GM23338 (cell line): ENCODE measurements around the gene ANXA3. TPM values are rescaled to one million over a fixed set of nuclear protein-coding genes. Genes with fewer than 3 reads are reported as not detected.

ENCODE experiments used
- ATAC-seq: fragments of 200-7000 bp; cut with Tn5 transposase; 3 replicates; pipeline ENCODE4 v1.9.1; 2020
- DNase-seq: peaks from one replicate; pipeline ENCODE4 v3.0.0-alpha.2; 2015; ENCODE audit warnings: low spot score
- H2AFZ ChIP-seq: fragments of 200-600 bp; sonication (generic); 2 replicates; pipeline ENCODE4 v1.8.0; 2016; ENCODE audit warnings: antibody characterized with exemption, mild to moderate bottlenecking, moderate library complexity
- H3F3A ChIP-seq: fragments of 200-600 bp; sonication (generic); replicated peaks from 2 replicates; pipeline ENCODE4 v1.8.0; 2017; ENCODE audit warnings: antibody characterized with exemption, mixed run types, low read depth
- H3K27ac ChIP-seq: fragments of 200-600 bp; sonication (generic); 2 replicates; pipeline ENCODE4 v1.6.1; 2016; ENCODE audit warnings: low read depth
- H3K27me3 ChIP-seq: fragments of 200-600 bp; sonication (generic); 2 replicates; pipeline ENCODE4 v1.8.0; 2016; ENCODE audit warnings: mild to moderate bottlenecking, mixed run types, moderate library complexity; ENCODE audit not compliant: insufficient read depth
- H3K36me3 ChIP-seq: fragments of 200-600 bp; sonication (generic); 2 replicates; pipeline ENCODE4 v1.8.0; 2016; ENCODE audit warnings: mild to moderate bottlenecking; ENCODE audit not compliant: insufficient read depth
- H3K4me1 ChIP-seq: fragments of 200-600 bp; sonication (generic); 2 replicates; pipeline ENCODE4 v1.8.0; 2016; ENCODE audit warnings: mild to moderate bottlenecking, moderate library complexity; ENCODE audit not compliant: insufficient read depth
- H3K4me2 ChIP-seq: fragments of 200-600 bp; sonication (generic); 2 replicates; pipeline ENCODE4 v1.7.1; 2017; ENCODE audit warnings: mixed run types
- H3K4me3 ChIP-seq: fragments of 200-600 bp; sonication (generic); 2 replicates; pipeline ENCODE4 v1.6.1; 2016; ENCODE audit warnings: mixed run types
- H3K79me2 ChIP-seq: fragments of 200-600 bp; sonication (generic); replicated peaks from 2 replicates; pipeline ENCODE4 v1.8.0; 2017; ENCODE audit warnings: mild to moderate bottlenecking; ENCODE audit not compliant: insufficient read depth
- H3K9me2 ChIP-seq: fragments of 200-600 bp; sonication (generic); 2 replicates; pipeline ENCODE4 v1.8.0; 2017; ENCODE audit not compliant: insufficient read depth
- H4K20me1 ChIP-seq: fragments of 200-600 bp; sonication (generic); replicated peaks from 2 replicates; pipeline ENCODE4 v1.8.0; 2017; ENCODE audit warnings: mild to moderate bottlenecking; ENCODE audit not compliant: insufficient read depth
- H3K27ac Mint-ChIP-seq: 2 replicates; pipeline ENCODE4 v1.8.0; 2020; ENCODE audit warnings: inconsistent platforms, mild to moderate bottlenecking, moderate library complexity, mixed read lengths
- H3K27me3 Mint-ChIP-seq: 3 replicates; pipeline ENCODE4 v1.8.0; 2022; ENCODE audit warnings: low read depth, mild to moderate bottlenecking, moderate library complexity, mixed read lengths, inconsistent platforms; ENCODE audit not compliant: insufficient read depth, poor library complexity
- H3K36me3 Mint-ChIP-seq: 3 replicates; pipeline ENCODE4 v1.8.0; 2021; ENCODE audit warnings: low read depth, mild to moderate bottlenecking, inconsistent platforms, moderate library complexity, mixed read lengths
- H3K4me1 Mint-ChIP-seq: 3 replicates; pipeline ENCODE4 v1.8.0; 2020; ENCODE audit warnings: mild to moderate bottlenecking, inconsistent platforms, mixed read lengths
- H3K4me3 Mint-ChIP-seq: 3 replicates; pipeline ENCODE4 v1.8.0; 2021; ENCODE audit warnings: moderate library complexity, mild to moderate bottlenecking, inconsistent platforms, mixed read lengths
- H3K9me3 Mint-ChIP-seq: 3 replicates; pipeline ENCODE4 v1.8.0; 2020; ENCODE audit warnings: moderate library complexity, mild to moderate bottlenecking, inconsistent platforms, mixed read lengths
- ETS1 ChIP-seq: IDR thresholded peaks from 2 replicates; pipeline ENCODE4 v1.6.1; 2016; ENCODE audit warnings: antibody characterized with exemption
- POLR2AphosphoS5 ChIP-seq: IDR thresholded peaks from 2 replicates; pipeline ENCODE4 v1.6.1; 2016; ENCODE audit warnings: antibody characterized with exemption, low read depth
- STAT1 ChIP-seq: IDR thresholded peaks from one replicate; pipeline ENCODE4 v1.6.1; 2016; ENCODE audit warnings: antibody characterized with exemption; ENCODE audit not compliant: unreplicated experiment
- ZNF114 ChIP-seq: fragments of 250-450 bp; sonication (Bioruptor Pico); IDR thresholded peaks from 2 replicates; pipeline ENCODE4 v1.5.0; 2020; ENCODE audit warnings: mild to moderate bottlenecking, moderate library complexity
- ZNF331 ChIP-seq: fragments of 250-450 bp; sonication (Bioruptor Pico); IDR thresholded peaks from 2 replicates; pipeline ENCODE4 v1.5.0; 2020; ENCODE audit warnings: low read depth, mild to moderate bottlenecking, moderate library complexity
- ZNF462 ChIP-seq: fragments of 250-450 bp; sonication (Bioruptor Pico); IDR thresholded peaks from 2 replicates; pipeline ENCODE4 v1.5.0; 2020; ENCODE audit warnings: mild to moderate bottlenecking, moderate library complexity
- polyA plus RNA-seq: library from polyadenylated mRNA; unstranded; fragments of >200 nt; fragmentation: Nextera tagmentation; extraction: Ambion mirVana; gene quantifications from 2 replicates; pipeline ENCODE4 v1.2.1, GENCODE V29; 2016
- total RNA-seq: library from RNA; depleted of rRNA; stranded (reverse); fragments of >200 nt; shearing (Covaris generic); gene quantifications from 2 replicates; pipeline ENCODE4 v1.2.3, GENCODE V29; 2014

ANXA3 gene
- total and polyA plus RNA-seq, 2 experiments from 2014 or later: 20.3 to 31.5 TPM

GRCh38 chr4:78560296-78560963, 8.9 kb downstream of the ANXA3 start:
- Mint-ChIP-seq H3K9me3 (no peaks in the 10 kb centered on the region), H3K27me3 (no peaks in the 10 kb centered on the region), H3K4me1 (peaks cover 39% of the 10 kb centered on the region), H3K4me3 (no peak overlapping the region), H3K36me3 (peaks cover 14% of the 10 kb centered on the region; the same call in 2 of the 3 replicates), H3K27ac (no peak overlapping the region)
- Histone ChIP-seq H3K36me3 (no peaks in the 10 kb centered on the region), H4K20me1 (no peaks in the 10 kb centered on the region), H3F3A (no peaks in the 10 kb centered on the region), H3K4me2 (no peak overlapping the region), H3K27me3 (no peaks in the 10 kb centered on the region), H3K4me1 (peaks cover 31% of the 10 kb centered on the region), H3K9me2 (no peaks in the 10 kb centered on the region), H3K4me3 (no peak overlapping the region), H3K79me2 (no peaks in the 10 kb centered on the region), H2AFZ (no peak overlapping the region), H3K27ac (no peak overlapping the region)
- no peak; the same call in 2 of the 3 replicates for ATAC-seq
- no peak for DNase-seq
- TF ChIP-seq ZNF331 (no peak), ETS1 (no peak), ZNF462 (no peak), STAT1 (no peak), ZNF114 (no peak), POLR2AphosphoS5 (no peak)
